Neural progenitor cell (in vitro differentiated cells): ENCODE measurements around the gene TMEM63C. TPM values are rescaled to one million over a fixed set of nuclear protein-coding genes. Genes with fewer than 3 reads are reported as not detected.

Source experiments
- DNase-seq: peaks from one replicate; pipeline ENCODE4 v3.0.0-alpha.2; 2016; ENCODE audit warnings: low spot score
- H2AFZ ChIP-seq: fragments of 200-600 bp; sonication (generic); replicated peaks from 2 replicates; pipeline ENCODE4 v1.6.1; 2016; ENCODE audit warnings: antibody characterized with exemption
- H3F3A ChIP-seq: fragments of 200-600 bp; sonication (generic); 2 replicates; pipeline ENCODE4 v1.6.1; 2016; ENCODE audit warnings: antibody characterized with exemption, low read depth
- H3K27ac ChIP-seq: fragments of 200-600 bp; sonication (generic); 2 replicates; pipeline ENCODE4 v1.5.1; 2016; ENCODE audit warnings: mild to moderate bottlenecking
- H3K27me3 ChIP-seq: fragments of 200-600 bp; sonication (generic); 2 replicates; pipeline ENCODE4 v1.6.1; 2016; ENCODE audit warnings: mild to moderate bottlenecking, moderate library complexity
- H3K36me3 ChIP-seq: fragments of 200-600 bp; sonication (generic); 2 replicates; pipeline ENCODE4 v1.5.1; 2016
- H3K4me1 ChIP-seq: fragments of 200-600 bp; sonication (generic); 2 replicates; pipeline ENCODE4 v1.6.1; 2016; ENCODE audit warnings: mixed run types
- H3K4me2 ChIP-seq: fragments of 200-600 bp; sonication (generic); 2 replicates; pipeline ENCODE4 v1.6.1; 2016
- H3K4me3 ChIP-seq: fragments of 200-600 bp; sonication (generic); 2 replicates; pipeline ENCODE4 v1.5.1; 2016
- H3K79me2 ChIP-seq: fragments of 200-600 bp; sonication (generic); 2 replicates; pipeline ENCODE4 v1.6.1; 2016; ENCODE audit warnings: low read depth
- H3K9ac ChIP-seq: fragments of 200-600 bp; sonication (generic); 2 replicates; pipeline ENCODE4 v1.6.1; 2016
- H3K9me3 ChIP-seq: fragments of 200-600 bp; sonication (generic); 2 replicates; pipeline ENCODE4 v1.5.1; 2016; ENCODE audit warnings: low read depth
- H4K20me1 ChIP-seq: fragments of 200-600 bp; sonication (generic); 2 replicates; pipeline ENCODE4 v1.6.1; 2016; ENCODE audit warnings: low read depth
- H3K27ac Mint-ChIP-seq: 3 replicates; pipeline ENCODE4 v1.8.0; 2021; ENCODE audit warnings: mixed read lengths
- H3K27me3 Mint-ChIP-seq: 2 replicates; pipeline ENCODE4 v1.8.0; 2022; ENCODE audit warnings: low read depth, mild to moderate bottlenecking, inconsistent platforms, moderate library complexity, mixed read lengths; ENCODE audit not compliant: insufficient read depth
- H3K36me3 Mint-ChIP-seq: 3 replicates; pipeline ENCODE4 v1.8.0; 2021; ENCODE audit warnings: mixed read lengths
- H3K4me1 Mint-ChIP-seq: 3 replicates; pipeline ENCODE4 v1.8.0; 2021; ENCODE audit warnings: mixed read lengths
- H3K4me3 Mint-ChIP-seq: 3 replicates; pipeline ENCODE4 v1.8.0; 2021; ENCODE audit warnings: mild to moderate bottlenecking, moderate library complexity, mixed read lengths
- H3K9me3 Mint-ChIP-seq: 3 replicates; pipeline ENCODE4 v1.8.0; 2020; ENCODE audit warnings: mixed read lengths
- EZH2 ChIP-seq: fragments of 200-600 bp; sonication (generic); IDR thresholded peaks from 2 replicates; pipeline ENCODE4 v1.6.1; 2017; ENCODE audit warnings: antibody characterized with exemption, mild to moderate bottlenecking, moderate library complexity
- EZH2phosphoT487 ChIP-seq: fragments of 200-600 bp; sonication (generic); IDR thresholded peaks from 2 replicates; pipeline ENCODE4 v1.6.1; 2017; ENCODE audit warnings: antibody characterized with exemption
- total RNA-seq: library from RNA; depleted of rRNA; stranded (reverse); fragments of >200 nt; gene quantifications from 2 replicates; pipeline ENCODE4 v1.2.3, GENCODE V29; 2015; ENCODE audit warnings: low replicate concordance
- TF ChIP-seq, protein P1 (sequence below): fragments of 200-600 bp; sonication (generic); IDR thresholded peaks from 2 replicates; pipeline ENCODE4 v1.5.1; 2017; ENCODE audit warnings: antibody characterized with exemption, mild to moderate bottlenecking

TMEM63C gene
- total RNA-seq, 1 donor from 2014 or later, result 1.5 TPM

DNA sequence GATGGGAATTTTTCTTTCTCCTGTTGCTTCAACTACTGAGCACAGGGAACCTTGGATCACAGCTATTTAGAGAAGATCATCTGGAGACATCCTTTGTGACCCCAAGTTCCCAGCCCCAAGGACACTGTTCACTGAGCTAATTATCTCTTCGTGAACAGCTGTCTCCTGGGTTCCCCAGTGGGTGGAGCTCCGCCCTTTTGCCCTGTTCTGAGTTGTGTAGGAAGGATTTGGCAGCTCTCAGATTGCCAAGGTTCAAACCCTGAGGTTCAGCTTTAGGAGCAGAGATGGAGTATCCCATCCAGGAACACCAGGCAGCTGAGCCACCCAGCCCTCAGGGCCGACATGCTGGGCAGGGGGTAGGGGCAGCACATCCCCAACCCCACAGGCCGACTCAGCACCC lies 57.4 kb downstream of the TMEM63C start:
- no peak overlapping the region for H3K27ac ChIP-seq
- Mint-ChIP-seq H3K9me3 (no peaks in the 10 kb centered on the region), H3K36me3 (no peaks in the 10 kb centered on the region), H3K27ac (no peak overlapping the region), H3K4me3 (no peak overlapping the region), H3K4me1 (no peaks in the 10 kb centered on the region), H3K27me3 (peaks cover 2% of the 10 kb centered on the region)
- no peak for DNase-seq
- no peaks in the 10 kb centered on the region for H3K36me3 ChIP-seq
- H3K9me3 ChIP-seq, result no peaks in the 10 kb centered on the region
- H3K4me2 ChIP-seq, result no peak overlapping the region
- H3K79me2 ChIP-seq, result no peaks in the 10 kb centered on the region
- no peak overlapping the region for H3K4me3 ChIP-seq
- TF ChIP-seq, protein P1, sequence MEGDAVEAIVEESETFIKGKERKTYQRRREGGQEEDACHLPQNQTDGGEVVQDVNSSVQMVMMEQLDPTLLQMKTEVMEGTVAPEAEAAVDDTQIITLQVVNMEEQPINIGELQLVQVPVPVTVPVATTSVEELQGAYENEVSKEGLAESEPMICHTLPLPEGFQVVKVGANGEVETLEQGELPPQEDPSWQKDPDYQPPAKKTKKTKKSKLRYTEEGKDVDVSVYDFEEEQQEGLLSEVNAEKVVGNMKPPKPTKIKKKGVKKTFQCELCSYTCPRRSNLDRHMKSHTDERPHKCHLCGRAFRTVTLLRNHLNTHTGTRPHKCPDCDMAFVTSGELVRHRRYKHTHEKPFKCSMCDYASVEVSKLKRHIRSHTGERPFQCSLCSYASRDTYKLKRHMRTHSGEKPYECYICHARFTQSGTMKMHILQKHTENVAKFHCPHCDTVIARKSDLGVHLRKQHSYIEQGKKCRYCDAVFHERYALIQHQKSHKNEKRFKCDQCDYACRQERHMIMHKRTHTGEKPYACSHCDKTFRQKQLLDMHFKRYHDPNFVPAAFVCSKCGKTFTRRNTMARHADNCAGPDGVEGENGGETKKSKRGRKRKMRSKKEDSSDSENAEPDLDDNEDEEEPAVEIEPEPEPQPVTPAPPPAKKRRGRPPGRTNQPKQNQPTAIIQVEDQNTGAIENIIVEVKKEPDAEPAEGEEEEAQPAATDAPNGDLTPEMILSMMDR, result no peak
- no peak for TF ChIP-seq EZH2
- no peak for TF ChIP-seq EZH2phosphoT487
- no peak overlapping the region for H2AFZ ChIP-seq
- no peaks in the 10 kb centered on the region for H3K27me3 ChIP-seq
- no peak overlapping the region for H3K9ac ChIP-seq
- H3K4me1 ChIP-seq, result no peaks in the 10 kb centered on the region
- no peaks in the 10 kb centered on the region for H3F3A ChIP-seq
- H4K20me1 ChIP-seq, result no peaks in the 10 kb centered on the region

GRCh38 chr14:77239412-77239811 lies 57.8 kb downstream of the TMEM63C start:
- H3K9me3 ChIP-seq, result no peaks in the 10 kb centered on the region
- DNase-seq, result no peak
- H3K36me3 ChIP-seq, result no peaks in the 10 kb centered on the region
- Mint-ChIP-seq H3K27me3 (peaks cover 2% of the 10 kb centered on the region), H3K9me3 (no peaks in the 10 kb centered on the region), H3K4me3 (no peak overlapping the region), H3K27ac (no peak overlapping the region), H3K36me3 (no peaks in the 10 kb centered on the region), H3K4me1 (no peaks in the 10 kb centered on the region)
- no peaks in the 10 kb centered on the region for H3K4me1 ChIP-seq
- TF ChIP-seq, protein P1, result no peak
- TF ChIP-seq EZH2phosphoT487 (no peak), EZH2 (no peak)
- no peaks in the 10 kb centered on the region for H4K20me1 ChIP-seq
- H3K9ac ChIP-seq, result no peak overlapping the region
- no peak overlapping the region for H3K4me2 ChIP-seq
- H2AFZ ChIP-seq, result no peak overlapping the region
- H3K79me2 ChIP-seq, result no peaks in the 10 kb centered on the region
- no peak overlapping the region for H3K4me3 ChIP-seq
- no peaks in the 10 kb centered on the region for H3F3A ChIP-seq
- no peak overlapping the region for H3K27ac ChIP-seq
- H3K27me3 ChIP-seq, result no peaks in the 10 kb centered on the region

GRCh38 chr14:77240336-77240915 lies 58.8 kb downstream of the TMEM63C start:
- Mint-ChIP-seq H3K27ac (no peak overlapping the region), H3K27me3 (peaks cover 6% of the 10 kb centered on the region), H3K4me1 (no peaks in the 10 kb centered on the region), H3K36me3 (no peaks in the 10 kb centered on the region), H3K4me3 (no peak overlapping the region), H3K9me3 (no peaks in the 10 kb centered on the region)
- Histone ChIP-seq H4K20me1 (no peaks in the 10 kb centered on the region), H2AFZ (no peak overlapping the region), H3K4me1 (no peaks in the 10 kb centered on the region), H3K36me3 (no peaks in the 10 kb centered on the region), H3K4me3 (no peak overlapping the region), H3F3A (no peaks in the 10 kb centered on the region), H3K27ac (no peak overlapping the region), H3K9ac (no peak overlapping the region), H3K4me2 (no peak overlapping the region), H3K9me3 (no peaks in the 10 kb centered on the region), H3K27me3 (no peaks in the 10 kb centered on the region), H3K79me2 (no peaks in the 10 kb centered on the region)
- TF ChIP-seq EZH2phosphoT487 (no peak), EZH2 (no peak)
- TF ChIP-seq, protein P1, result no peak
- DNase-seq, result no peak
